Breast epithelium (tissue), 4 donors: ENCODE data around the gene GALNT1. TPM values are rescaled to one million over a fixed set of nuclear protein-coding genes. Genes with fewer than 3 reads are reported as not detected.
A peak's percentile ranks its signal among the peaks of the same experiment; 100 is the strongest.

Experiments used
- DNase-seq, 2 donors: peaks; one replicate each; pipeline ENCODE4 v3.0.0-alpha.2; 2019; ENCODE audit warnings: low spot score in 2 of 2
- H3K27ac ChIP-seq, 2 donors: fragments of 200-600 bp; sonication (generic) in 1 of 2; one replicate each; pipeline ENCODE4 v1.5.1; 2016 to 2019; ENCODE audit warnings: mild to moderate bottlenecking in 1 of 2
- H3K27me3 ChIP-seq, 2 donors: fragments of 200-600 bp; sonication (generic) in 1 of 2; one replicate each; pipeline versions ENCODE4 v1.5.1 to v1.6.0; 2017 to 2019; ENCODE audit warnings: control low read depth in 1 of 2, mild to moderate bottlenecking in 1 of 2
- H3K36me3 ChIP-seq: fragments of 200-600 bp; one replicate; pipeline ENCODE4 v1.5.1; 2019
- H3K4me1 ChIP-seq, 2 donors: fragments of 200-600 bp; sonication (generic); one replicate each; pipeline ENCODE4 v1.5.1; 2016 to 2019; ENCODE audit warnings: control low read depth in 1 of 2
- H3K4me3 ChIP-seq, 3 donors: fragments of 200-600 bp; sonication (generic); 1 replicate in 2 of 3; 2 replicates in 1 of 3; pipeline ENCODE4 v1.5.1; 2016 to 2019; ENCODE audit warnings: mild to moderate bottlenecking in 3 of 3, moderate library complexity in 2 of 3
- H3K9me3 ChIP-seq, 2 donors: fragments of 200-600 bp; sonication (generic) in 1 of 2; one replicate each; pipeline ENCODE4 v1.5.1; 2016 to 2019; ENCODE audit warnings: control low read depth in 1 of 2
- POLR2A ChIP-seq: fragments of 450-650 bp; IDR thresholded peaks from one replicate; pipeline ENCODE4 v1.6.1; 2016; ENCODE audit warnings: antibody characterized with exemption, mild to moderate bottlenecking, moderate library complexity
- POLR2AphosphoS5 ChIP-seq, 3 donors: sonication (generic); formaldehyde crosslinking; IDR thresholded peaks; one replicate each; pipeline ENCODE4 v1.6.1; 2017; ENCODE audit warnings: antibody characterized with exemption in 3 of 3
- intact Hi-C: fragments of 100-400 bp; cut with DNase I; formaldehyde crosslinking; loops from one replicate; pipeline ENCODE4 v1.15.1; 2023; ENCODE audit warnings: low total_unique reads
- total RNA-seq, 3 donors: library from RNA; depleted of rRNA; stranded (reverse); fragments of >200 nt; gene quantifications; one replicate each; pipeline ENCODE4 v1.1.0, GENCODE V29; 2016
- TF ChIP-seq, protein P1 (sequence below), 3 donors: fragments of 450-650 bp; IDR thresholded peaks; one replicate each; pipeline ENCODE4 v1.5.1; 2016 to 2017; ENCODE audit warnings: antibody characterized with exemption in 3 of 3, mild to moderate bottlenecking in 3 of 3, moderate library complexity in 3 of 3

GALNT1 gene
- total RNA-seq, 3 donors from 2014 or later, result 34.9 to 60.9 (median 46.5) TPM

DNA sequence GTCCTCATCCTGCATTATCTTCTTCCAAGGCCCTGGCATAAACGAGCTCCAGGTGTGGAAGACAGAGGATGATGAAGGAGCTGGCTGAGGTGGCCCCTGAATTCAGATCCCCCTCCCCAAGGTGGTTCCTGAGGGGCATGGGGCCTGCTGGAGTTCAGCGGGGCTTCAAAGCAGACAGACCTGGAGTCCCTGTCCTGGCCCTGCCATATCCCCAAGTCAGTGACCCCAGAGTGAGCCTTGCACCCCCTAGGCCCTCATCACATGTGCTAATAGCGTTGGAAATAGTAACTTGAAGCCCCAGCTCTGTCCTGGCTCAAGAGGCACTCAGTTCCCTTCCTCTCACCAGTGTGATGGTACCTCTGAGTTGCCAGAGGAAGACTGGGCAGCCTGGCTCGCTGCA, 172.9 kb downstream of the GALNT1 start:
- H3K36me3 ChIP-seq, result no peaks in the 10 kb centered on the region
- H3K9me3 ChIP-seq, result no peaks in the 10 kb centered on the region
- H3K27me3 ChIP-seq, result no peaks in the 10 kb centered on the region
- no peaks in the 10 kb centered on the region for H3K4me1 ChIP-seq
- H3K4me3 ChIP-seq, result no peak overlapping the region
- DNase-seq, result no peak
- intact Hi-C loops, result no loop called here
- TF ChIP-seq, protein P1, sequence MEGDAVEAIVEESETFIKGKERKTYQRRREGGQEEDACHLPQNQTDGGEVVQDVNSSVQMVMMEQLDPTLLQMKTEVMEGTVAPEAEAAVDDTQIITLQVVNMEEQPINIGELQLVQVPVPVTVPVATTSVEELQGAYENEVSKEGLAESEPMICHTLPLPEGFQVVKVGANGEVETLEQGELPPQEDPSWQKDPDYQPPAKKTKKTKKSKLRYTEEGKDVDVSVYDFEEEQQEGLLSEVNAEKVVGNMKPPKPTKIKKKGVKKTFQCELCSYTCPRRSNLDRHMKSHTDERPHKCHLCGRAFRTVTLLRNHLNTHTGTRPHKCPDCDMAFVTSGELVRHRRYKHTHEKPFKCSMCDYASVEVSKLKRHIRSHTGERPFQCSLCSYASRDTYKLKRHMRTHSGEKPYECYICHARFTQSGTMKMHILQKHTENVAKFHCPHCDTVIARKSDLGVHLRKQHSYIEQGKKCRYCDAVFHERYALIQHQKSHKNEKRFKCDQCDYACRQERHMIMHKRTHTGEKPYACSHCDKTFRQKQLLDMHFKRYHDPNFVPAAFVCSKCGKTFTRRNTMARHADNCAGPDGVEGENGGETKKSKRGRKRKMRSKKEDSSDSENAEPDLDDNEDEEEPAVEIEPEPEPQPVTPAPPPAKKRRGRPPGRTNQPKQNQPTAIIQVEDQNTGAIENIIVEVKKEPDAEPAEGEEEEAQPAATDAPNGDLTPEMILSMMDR (IDR thresholded peaks at IDR 0.05), result no peak
- no peak for TF ChIP-seq POLR2A
- TF ChIP-seq POLR2AphosphoS5 (IDR thresholded peaks at IDR 0.05), result no peak
- no peak overlapping the region for H3K27ac ChIP-seq

DNA sequence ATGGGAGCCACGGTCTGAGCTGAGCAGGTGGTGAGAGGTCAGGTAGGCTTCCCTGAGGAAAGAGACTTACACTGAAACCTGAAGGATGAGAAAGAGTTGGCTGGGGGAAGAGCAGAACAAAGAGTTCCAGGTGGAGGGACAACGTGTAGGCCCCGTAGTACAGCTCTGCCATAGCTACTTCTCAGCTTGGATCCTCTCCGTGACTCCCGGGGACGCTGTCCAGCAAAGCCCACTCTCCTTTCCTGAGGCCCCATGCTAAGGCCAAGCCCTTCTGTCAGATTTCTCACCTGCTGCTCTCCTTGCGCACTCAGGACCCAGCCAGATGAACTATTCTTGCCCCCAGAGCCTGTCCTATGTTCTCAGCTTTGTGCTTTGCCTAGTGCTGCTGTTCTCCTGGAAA, 173.8 kb downstream of the GALNT1 start:
- Histone ChIP-seq H3K4me1 (no peaks in the 10 kb centered on the region), H3K27me3 (no peaks in the 10 kb centered on the region), H3K4me3 (no peak overlapping the region), H3K9me3 (no peaks in the 10 kb centered on the region), H3K27ac (no peak overlapping the region), H3K36me3 (no peaks in the 10 kb centered on the region)
- TF ChIP-seq POLR2AphosphoS5 (IDR thresholded peaks at IDR 0.05) (no peak), POLR2A (no peak)
- TF ChIP-seq, protein P1 (IDR thresholded peaks at IDR 0.05), result no peak
- DNase-seq, result no peak
- intact Hi-C loops, result no loop called here

GRCh38 chr18:35756506-35757117, 175.1 kb downstream of the GALNT1 start:
- no peak for DNase-seq
- Histone ChIP-seq H3K4me3 (no peak overlapping the region), H3K9me3 (no peaks in the 10 kb centered on the region), H3K27me3 (no peaks in the 10 kb centered on the region), H3K4me1 (no peaks in the 10 kb centered on the region), H3K27ac (no peak overlapping the region), H3K36me3 (no peaks in the 10 kb centered on the region)
- TF ChIP-seq POLR2A, result no peak
- no peak for TF ChIP-seq POLR2AphosphoS5 (IDR thresholded peaks at IDR 0.05)
- TF ChIP-seq, protein P1 (IDR thresholded peaks at IDR 0.05), result peak; percentile 68 to 76 (median 70)
- intact Hi-C loops, result no loop called here

Other genes starting within 250 kb of the GALNT1 start
- gene ZNF24, start 237.3 kb upstream of the GALNT1 start, total RNA-seq, result 10 to 100 TPM; 39.0 to 79.0 (median 52.8) TPM
- 1 to 10 TPM; 2.4 to 7.8 (median 4.3) TPM for gene ZNF396, start 204.4 kb upstream of the GALNT1 start, total RNA-seq
- gene INO80C, start 83.8 kb upstream of the GALNT1 start, total RNA-seq, result 10 to 100 TPM in 1 of 3 donors, 1 to 10 TPM in 2; 5.9 to 14.7 (median 6.7) TPM